ENCODE results near the gene PSG3.
A peak's percentile ranks its signal among the peaks of the same experiment; 100 is the strongest.
"Not testable (repeated sequence)": the region's sequence is repeated elsewhere in the genome, so short reads cannot be mapped to it uniquely, and the experiment has no call there.

Gene PSG3

DNA sequence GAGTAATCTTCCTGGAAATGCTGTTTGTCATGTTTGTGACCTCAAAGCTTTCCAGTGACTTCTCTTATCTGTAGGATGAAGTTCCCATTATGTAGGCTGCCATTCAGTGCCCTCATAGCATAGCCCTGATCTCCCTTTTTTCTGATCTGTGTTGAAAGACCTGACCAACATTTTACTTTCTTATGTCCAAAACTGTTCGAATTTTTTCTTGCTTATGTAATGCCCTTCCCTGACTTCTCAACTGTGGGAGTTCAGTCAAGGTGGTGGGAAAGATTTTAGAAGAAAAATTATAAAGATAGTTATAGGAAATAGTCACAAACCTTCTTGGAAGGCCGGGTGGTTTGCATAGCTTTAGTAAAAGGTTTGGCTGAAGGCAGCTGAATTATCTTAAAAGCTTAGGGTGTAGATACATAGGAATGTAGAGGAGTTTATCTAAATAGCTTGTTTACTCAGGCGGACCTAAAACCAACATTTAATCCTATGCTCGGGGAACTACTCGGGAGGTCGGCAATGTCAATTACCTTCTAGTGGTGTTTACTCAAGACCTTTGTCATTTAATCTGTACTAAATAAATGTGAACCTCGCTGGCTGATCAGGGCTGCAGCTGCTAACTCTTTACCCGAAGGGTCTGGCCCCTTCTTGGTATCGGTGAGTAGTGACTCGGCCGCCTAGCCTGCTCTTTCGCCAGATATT, 44.3 kb downstream of the PSG3 start:
- no peak for DNase-seq (ENCODE audit: low spot score)

DNA sequence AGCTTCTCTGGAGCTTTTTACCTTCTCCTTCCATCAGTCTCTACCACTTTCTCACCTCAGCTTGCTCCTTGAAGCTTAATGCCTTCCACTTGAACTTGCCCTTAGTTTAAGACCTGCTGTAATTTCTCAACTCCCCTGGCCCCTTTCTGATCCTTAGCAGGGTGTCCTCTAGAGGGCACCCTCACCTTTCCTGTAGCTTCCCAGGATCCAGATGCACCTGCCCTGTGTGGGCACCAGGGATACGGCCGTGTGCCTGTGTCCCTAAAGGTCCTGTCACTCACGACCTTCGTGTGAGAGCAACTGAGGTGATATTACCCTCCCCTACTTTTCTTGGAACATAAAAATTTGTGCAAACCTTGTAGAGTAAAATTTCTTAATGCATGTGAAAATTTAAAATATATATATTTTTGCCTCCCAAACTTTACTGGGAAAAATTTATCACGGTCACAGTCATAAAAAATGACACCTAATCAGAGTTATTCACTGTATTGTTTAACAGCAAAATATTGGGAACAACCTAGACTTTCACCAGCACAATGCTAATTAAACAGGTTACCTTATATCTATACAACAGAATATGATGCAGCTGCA, 46.4 kb downstream of the PSG3 start:
- peak; percentile 83 for DNase-seq (ENCODE audit: low spot score)

DNA sequence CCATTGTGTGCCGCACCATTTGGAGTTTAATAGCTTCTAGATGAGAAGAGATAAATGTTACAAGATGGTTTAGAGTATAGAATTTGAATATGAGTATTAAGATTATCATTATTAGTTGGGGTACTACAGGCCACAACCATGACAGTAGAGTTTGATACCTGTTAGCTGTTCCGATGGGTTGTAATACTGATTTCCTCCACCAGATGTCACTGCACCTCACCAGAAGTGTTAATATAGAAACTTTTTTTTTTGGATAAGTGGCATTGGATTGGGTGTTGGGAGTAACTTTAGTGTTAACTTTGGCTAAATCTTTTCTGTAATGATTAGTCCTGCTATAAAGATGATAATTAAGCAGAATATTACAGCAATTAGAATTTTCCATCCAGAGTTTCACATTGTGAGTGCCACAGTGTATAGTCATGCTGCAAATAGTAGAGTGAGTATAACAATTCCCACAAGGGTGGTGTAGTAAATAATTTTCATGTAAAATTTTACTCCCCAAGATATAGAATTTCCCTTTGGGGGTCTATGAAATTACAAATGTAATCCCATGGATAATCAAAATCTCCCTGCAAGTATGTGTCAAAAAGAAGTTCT, 56.3 kb downstream of the PSG3 start:
- DNase-seq (ENCODE audit: low spot score): peak; percentile 45

DNA sequence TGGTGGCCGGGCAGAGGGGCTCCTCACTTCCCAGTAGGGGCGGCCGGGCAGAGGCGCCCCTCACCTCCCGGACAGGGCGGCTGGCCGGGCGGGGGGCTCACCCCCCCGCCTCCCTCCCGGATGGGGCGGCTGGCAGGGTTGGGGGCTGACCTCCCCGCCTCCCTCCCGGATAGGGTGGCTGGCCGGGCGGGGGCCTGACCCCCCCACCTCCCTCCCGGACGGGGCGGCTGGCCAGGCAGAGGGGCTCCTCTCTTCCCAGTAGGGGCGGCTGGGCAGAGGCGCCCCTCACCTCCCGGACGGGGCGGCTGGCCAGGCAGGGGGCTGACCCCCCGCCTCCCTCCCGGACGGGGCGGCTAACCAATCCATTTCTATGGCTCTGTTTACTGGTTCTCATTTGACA, 64.0 kb downstream of the PSG3 start:
- not testable (repeated sequence) for DNase-seq (ENCODE audit: low spot score)

DNA sequence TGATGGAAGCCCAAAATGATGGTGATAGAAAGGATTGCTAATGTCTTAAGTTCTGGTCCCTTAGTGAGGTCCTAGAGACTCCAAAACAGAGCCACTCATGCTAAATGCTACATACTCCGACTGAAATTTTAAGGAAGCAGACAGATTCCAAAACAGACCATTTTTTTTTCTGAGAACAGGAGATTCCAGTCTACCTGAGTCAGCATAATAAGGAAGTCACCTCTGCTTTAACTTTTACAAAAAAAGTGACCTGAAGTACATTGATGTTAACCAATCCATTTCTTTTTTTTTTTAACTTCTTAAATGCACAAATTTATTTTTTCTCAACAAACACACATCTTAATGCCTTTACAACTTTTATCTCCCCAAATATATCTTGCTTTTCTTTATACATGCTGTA, 65.7 kb downstream of the PSG3 start:
- DNase-seq (ENCODE audit: low spot score): not testable (repeated sequence)
